Measurements from ENCODE around the gene ZNF398. TPM values are rescaled to one million over a fixed set of nuclear protein-coding genes. Genes with fewer than 3 reads are reported as not detected.

Gene ZNF398
- 11.6 and 13.7 TPM in 2 replicates for total RNA-seq

GRCh38 chr7:149147072-149147751, at the start of gene ZNF398:
TSS of gene ZNF398 (plus strand) at chr7:149147453. CDS start at chr7:149147743, 290 bp downstream.

GRCh38 chr7:149125863-149126661, 21.2 kb upstream of the ZNF398 start, which contains the start of gene ZNF425:
TSS of gene ZNF425 (minus strand) at chr7:149126324. CDS start at chr7:149126213, 111 bp downstream.

GRCh38 chr7:149195180-149196150, 48.2 kb downstream of the ZNF398 start, which contains the start of gene ZNF282:
TSS of gene ZNF282 (plus strand) at chr7:149195546. CDS start at chr7:149195590, 44 bp downstream.

Other genes starting within 250 kb of the ZNF398 start
- gene PDIA4, start 118.9 kb upstream of the ZNF398 start, total RNA-seq: 112 and 170 TPM in 2 replicates
- 3.5 and 4.1 TPM in 2 replicates for gene ZNF786, start 56.7 kb upstream of the ZNF398 start, total RNA-seq
- gene ZNF425, start 21.1 kb upstream of the ZNF398 start, total RNA-seq: 2.3 and 2.7 TPM in 2 replicates
- 17.2 and 19.1 TPM in 2 replicates for gene ZNF282, start 48.1 kb downstream of the ZNF398 start, total RNA-seq
- 3.0 and 5.4 TPM in 2 replicates for gene ZNF212, start 92.2 kb downstream of the ZNF398 start, total RNA-seq
- 5.5 and 10.6 TPM in 2 replicates for gene ZNF783, start 114.7 kb downstream of the ZNF398 start, total RNA-seq